Stimulated activated memory B cell treated with anti-CD40 and anti-IgM and Interleukin-4, amounts not matched to agents 10 μg/mL and 1 μg/mL and 100 μg/mL, for 72 hours (primary cell): Measurements from ENCODE around the gene SLC4A8.
"Not testable (repeated sequence)": the region's sequence is repeated elsewhere in the genome, so short reads cannot be mapped to it uniquely, and the experiment has no call there.

ENCODE experiments used
- ATAC-seq: fragments of 150-1000 bp; cut with Tn5 transposase; 2 replicates; pipeline ENCODE4 v1.10.0; 2021
- H3K27ac Mint-ChIP-seq: one replicate; pipeline ENCODE4 v1.8.0; 2022; ENCODE audit warnings: mild to moderate bottlenecking, mixed read lengths
- H3K27me3 Mint-ChIP-seq: one replicate; pipeline ENCODE4 v1.8.0; 2022; ENCODE audit warnings: mixed read lengths
- H3K36me3 Mint-ChIP-seq: one replicate; pipeline ENCODE4 v1.8.0; 2022; ENCODE audit warnings: mixed read lengths
- H3K4me1 Mint-ChIP-seq: one replicate; pipeline ENCODE4 v1.8.0; 2022; ENCODE audit warnings: mixed read lengths
- H3K4me3 Mint-ChIP-seq: one replicate; pipeline ENCODE4 v1.8.0; 2022; ENCODE audit warnings: mild to moderate bottlenecking, moderate library complexity, mixed read lengths
- H3K9me3 Mint-ChIP-seq: one replicate; pipeline ENCODE4 v1.8.0; 2022; ENCODE audit warnings: mixed read lengths

Gene SLC4A8

GRCh38 chr12:51434305-51434704, 9.7 kb downstream of the SLC4A8 start:
- H3K36me3 Mint-ChIP-seq: no peaks in the 10 kb centered on the region
- H3K9me3 Mint-ChIP-seq: no peaks in the 10 kb centered on the region

DNA sequence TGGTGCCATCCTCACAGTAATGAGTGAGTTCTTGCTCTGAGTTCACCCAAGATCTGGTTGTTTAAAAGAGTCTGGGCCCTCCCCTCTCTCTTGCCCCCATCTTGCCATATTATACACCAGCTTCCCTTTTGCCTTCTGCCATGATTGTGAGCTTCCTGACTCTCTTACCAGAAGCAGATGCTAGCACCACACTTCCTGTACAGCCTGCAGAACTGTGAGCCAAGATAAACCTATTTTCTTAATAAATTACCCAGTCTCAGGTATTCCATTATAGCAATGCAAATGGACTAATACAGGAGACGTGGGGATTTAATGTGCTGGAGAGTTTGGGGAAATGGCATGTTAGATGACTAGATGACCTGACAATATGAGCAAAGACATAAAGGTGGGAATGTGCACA, 12.8 kb downstream of the SLC4A8 start:
- no peaks in the 10 kb centered on the region for H3K27me3 Mint-ChIP-seq
- no peaks in the 10 kb centered on the region for H3K36me3 Mint-ChIP-seq
- no peak for ATAC-seq
- H3K27ac Mint-ChIP-seq: no peak overlapping the region
- H3K9me3 Mint-ChIP-seq: no peaks in the 10 kb centered on the region
- H3K4me1 Mint-ChIP-seq: no peaks in the 10 kb centered on the region
- H3K4me3 Mint-ChIP-seq: no peak overlapping the region

More at GRCh38 chr12:51434305-51434704, 9.7 kb downstream of the SLC4A8 start:
- no peak for ATAC-seq
- H3K4me1 Mint-ChIP-seq: peaks cover 8% of the 10 kb centered on the region
- H3K27me3 Mint-ChIP-seq: no peaks in the 10 kb centered on the region
- H3K27ac Mint-ChIP-seq: no peak overlapping the region
- H3K4me3 Mint-ChIP-seq: no peak overlapping the region

- H3K9me3 Mint-ChIP-seq: no peaks in the 10 kb centered on the region
- no peak overlapping the region for H3K4me3 Mint-ChIP-seq
- no peak for ATAC-seq
- H3K4me1 Mint-ChIP-seq: no peaks in the 10 kb centered on the region
- no peaks in the 10 kb centered on the region for H3K27me3 Mint-ChIP-seq
- H3K36me3 Mint-ChIP-seq: no peaks in the 10 kb centered on the region
- H3K27ac Mint-ChIP-seq: no peak overlapping the region
Measured at GRCh38 chr12:51439330-51439729, 14.7 kb downstream of the SLC4A8 start.

DNA sequence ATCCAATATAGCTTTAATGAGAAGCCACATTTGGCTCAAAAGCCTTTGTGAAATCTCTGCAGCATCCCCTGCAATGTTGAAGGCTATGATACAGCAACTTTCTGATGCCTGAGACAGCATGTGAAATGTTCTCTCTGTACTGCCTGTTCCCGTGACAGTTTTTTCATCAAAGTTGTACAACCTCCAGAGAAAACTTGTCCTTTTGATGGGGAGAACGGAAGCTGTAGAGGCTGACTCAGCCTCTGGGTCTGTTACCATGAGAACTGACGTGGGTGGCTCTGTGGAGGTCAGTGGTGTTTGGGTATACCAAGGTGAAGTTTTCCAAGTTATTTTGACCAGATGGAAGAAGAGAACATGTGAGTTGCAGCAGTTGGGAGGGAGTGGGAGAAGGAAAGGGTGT, 17.0 kb downstream of the SLC4A8 start:
- no peak overlapping the region for H3K4me3 Mint-ChIP-seq

DNA sequence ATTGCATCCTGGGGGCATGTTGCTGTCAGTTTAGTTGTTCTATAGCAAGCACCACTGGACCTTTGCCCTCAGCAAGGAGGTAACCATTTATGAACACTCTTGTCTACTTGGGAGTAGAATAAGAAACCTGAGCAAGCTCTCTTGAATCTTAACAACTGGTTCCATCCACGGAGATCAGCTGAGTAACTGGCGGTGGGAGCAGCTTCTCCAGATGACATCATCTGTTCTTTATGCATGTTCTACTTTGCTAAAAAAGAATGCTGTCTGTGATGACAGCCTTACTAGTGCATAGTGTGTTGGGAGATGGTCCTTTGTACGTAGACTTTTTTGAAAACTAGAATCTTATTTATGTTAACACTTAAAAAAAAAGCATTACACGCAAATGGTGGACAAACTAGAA, 17.7 kb downstream of the SLC4A8 start:
- Mint-ChIP-seq H3K4me3 (no peak overlapping the region), H3K36me3 (no peaks in the 10 kb centered on the region)

More for the DNA sequence above, 17.0 kb downstream of the SLC4A8 start:
- no peak for ATAC-seq
- Mint-ChIP-seq H3K4me1 (no peaks in the 10 kb centered on the region), H3K9me3 (no peaks in the 10 kb centered on the region), H3K27ac (no peak overlapping the region), H3K36me3 (no peaks in the 10 kb centered on the region), H3K27me3 (no peaks in the 10 kb centered on the region)

GRCh38 chr12:51443573-51443972, 18.9 kb downstream of the SLC4A8 start:
- no peak overlapping the region for H3K27ac Mint-ChIP-seq
- H3K4me3 Mint-ChIP-seq: no peak overlapping the region
- ATAC-seq: no peak
- no peaks in the 10 kb centered on the region for H3K4me1 Mint-ChIP-seq
- no peaks in the 10 kb centered on the region for H3K27me3 Mint-ChIP-seq
- no peaks in the 10 kb centered on the region for H3K36me3 Mint-ChIP-seq
- H3K9me3 Mint-ChIP-seq: no peaks in the 10 kb centered on the region

More for the DNA sequence above, 17.7 kb downstream of the SLC4A8 start:
- no peak for ATAC-seq
- no peaks in the 10 kb centered on the region for H3K27me3 Mint-ChIP-seq
- H3K27ac Mint-ChIP-seq: no peak overlapping the region
- no peaks in the 10 kb centered on the region for H3K9me3 Mint-ChIP-seq
- no peaks in the 10 kb centered on the region for H3K4me1 Mint-ChIP-seq

DNA sequence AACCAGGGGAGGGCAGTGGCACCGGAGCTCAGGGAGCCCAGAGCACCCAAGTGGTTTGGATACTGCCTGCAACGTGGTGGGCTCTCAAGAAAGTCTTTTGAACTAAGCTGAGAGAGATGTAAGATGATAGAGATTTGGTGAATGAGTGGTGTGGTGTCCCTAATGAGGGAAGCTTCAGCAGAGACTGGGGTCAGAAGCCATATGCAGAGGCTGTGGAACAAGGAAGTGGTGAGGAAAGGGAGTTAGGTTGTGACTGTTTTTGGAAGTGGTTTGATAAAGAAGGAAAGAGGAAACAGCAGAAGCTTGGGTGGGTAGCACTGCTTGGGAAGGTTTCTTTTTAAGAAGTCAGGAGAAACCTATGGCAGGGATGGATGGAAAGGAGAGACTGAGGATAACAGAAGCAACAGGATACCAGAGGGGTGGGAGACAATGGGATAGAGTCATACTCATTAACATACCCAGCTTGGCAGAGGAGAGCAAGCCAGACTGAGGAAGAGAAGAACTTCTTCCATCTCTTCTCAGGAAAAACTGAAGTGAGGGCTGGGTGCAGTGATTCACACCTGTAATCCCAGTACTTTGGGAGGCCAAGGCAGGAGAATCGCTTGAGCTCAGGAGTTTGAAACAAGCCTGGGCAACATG, 24.1 kb downstream of the SLC4A8 start:
- no peaks in the 10 kb centered on the region for H3K27me3 Mint-ChIP-seq
- no peak for ATAC-seq
- H3K36me3 Mint-ChIP-seq: no peaks in the 10 kb centered on the region
- H3K27ac Mint-ChIP-seq: no peak overlapping the region
- H3K9me3 Mint-ChIP-seq: no peaks in the 10 kb centered on the region
- H3K4me3 Mint-ChIP-seq: no peak overlapping the region
- H3K4me1 Mint-ChIP-seq: no peaks in the 10 kb centered on the region

DNA sequence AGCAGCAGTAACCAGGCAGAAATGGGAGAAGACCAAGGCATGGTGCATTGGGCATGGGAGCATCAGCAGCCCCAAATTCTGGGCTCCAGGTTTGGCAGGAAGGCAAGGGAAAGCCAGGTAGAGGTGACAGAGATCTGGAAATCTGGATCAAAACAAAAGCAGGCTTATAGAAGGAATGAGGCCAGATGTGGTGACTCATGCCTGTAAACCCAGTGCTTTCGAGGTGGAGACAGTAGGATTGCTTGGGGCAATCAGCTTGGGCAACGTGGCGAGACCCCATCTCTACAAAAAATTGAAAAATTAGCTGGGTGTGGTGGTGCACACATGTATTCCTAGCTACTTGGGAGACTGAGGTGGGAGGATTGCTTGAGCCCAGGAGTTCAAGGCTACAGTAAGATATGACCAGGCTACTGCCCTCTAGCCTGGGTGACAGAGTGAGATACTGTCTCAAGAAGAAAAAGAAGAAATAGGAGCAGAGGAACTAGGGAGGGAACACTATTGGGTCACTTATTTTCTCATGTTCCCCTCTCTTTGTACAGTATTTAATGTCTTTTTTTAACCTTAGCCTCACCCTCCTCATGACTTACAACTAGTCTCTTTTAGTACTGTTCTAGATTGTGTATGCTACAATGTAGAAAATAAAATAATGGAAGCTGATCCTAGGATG, 25.1 kb downstream of the SLC4A8 start:
- Mint-ChIP-seq H3K36me3 (no peaks in the 10 kb centered on the region), H3K4me3 (no peak overlapping the region), H3K27me3 (no peaks in the 10 kb centered on the region), H3K27ac (no peak overlapping the region), H3K4me1 (no peaks in the 10 kb centered on the region), H3K9me3 (no peaks in the 10 kb centered on the region)
- ATAC-seq: no peak

DNA sequence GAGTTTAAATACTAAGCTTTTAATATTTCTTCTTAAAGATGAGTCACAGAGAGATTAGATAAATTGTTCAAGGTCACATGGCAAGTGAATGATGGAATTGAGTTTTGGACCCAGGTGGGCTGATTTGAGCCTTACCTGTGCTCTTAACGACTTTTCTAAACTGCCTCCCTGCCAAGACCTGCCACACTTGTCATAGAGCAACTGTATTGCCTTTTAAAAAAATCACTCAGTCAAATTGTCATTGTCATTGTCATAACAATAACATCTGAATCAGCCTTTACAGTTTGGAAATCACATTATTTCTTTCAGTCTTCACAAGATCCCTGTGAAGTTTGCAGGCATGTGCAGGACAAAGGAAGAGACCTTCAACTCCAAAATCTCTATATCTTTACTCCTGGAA, 25.7 kb downstream of the SLC4A8 start:
- H3K4me1 Mint-ChIP-seq: no peaks in the 10 kb centered on the region
- no peak for ATAC-seq
- no peaks in the 10 kb centered on the region for H3K27me3 Mint-ChIP-seq

DNA sequence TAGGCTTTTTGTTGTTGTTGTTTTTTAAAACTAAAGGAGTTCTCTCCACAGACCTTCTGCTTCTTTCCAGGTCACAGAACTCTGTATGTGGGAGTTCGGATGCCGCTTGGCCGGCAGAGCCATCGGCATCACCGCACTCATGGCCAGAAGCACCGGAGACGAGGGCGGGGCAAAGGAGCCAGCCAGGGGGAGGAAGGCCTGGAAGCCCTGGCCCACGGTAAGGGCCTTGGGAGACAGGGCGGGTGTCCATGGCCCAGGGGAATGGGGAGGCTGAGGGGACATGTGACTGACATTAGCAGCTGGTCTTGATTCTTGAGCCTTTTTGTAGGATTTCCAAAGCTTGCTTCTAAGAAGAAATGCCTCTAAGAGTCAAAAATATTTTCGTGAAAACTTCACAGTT, 26.2 kb downstream of the SLC4A8 start:
- H3K27ac Mint-ChIP-seq: no peak overlapping the region
- no peak for ATAC-seq
- H3K9me3 Mint-ChIP-seq: no peaks in the 10 kb centered on the region
- no peaks in the 10 kb centered on the region for H3K36me3 Mint-ChIP-seq
- H3K4me1 Mint-ChIP-seq: no peaks in the 10 kb centered on the region
- no peaks in the 10 kb centered on the region for H3K27me3 Mint-ChIP-seq
- H3K4me3 Mint-ChIP-seq: no peak overlapping the region

More for the DNA sequence above, 25.7 kb downstream of the SLC4A8 start:
- Mint-ChIP-seq H3K4me3 (no peak overlapping the region), H3K36me3 (no peaks in the 10 kb centered on the region), H3K27ac (no peak overlapping the region), H3K9me3 (no peaks in the 10 kb centered on the region)

DNA sequence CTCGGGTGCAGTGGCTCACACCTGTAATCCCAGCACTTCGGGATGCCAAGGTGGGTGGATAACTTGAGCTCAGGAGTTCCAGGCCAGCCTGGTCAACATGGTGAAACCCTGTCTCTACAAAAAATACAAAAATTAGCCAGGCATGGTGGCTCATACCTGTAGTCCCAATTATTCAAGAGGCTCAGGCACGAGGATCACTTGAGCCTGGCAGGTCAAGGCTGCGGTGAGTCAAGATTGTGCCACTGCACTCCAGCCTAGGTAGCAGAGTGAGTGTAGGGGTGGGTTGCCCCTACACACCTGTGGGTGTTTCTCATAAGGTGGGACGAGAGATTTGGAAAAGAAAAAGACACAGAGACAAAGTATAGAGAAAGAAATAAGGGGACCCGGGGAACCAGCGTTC, 29.4 kb downstream of the SLC4A8 start:
- H3K4me1 Mint-ChIP-seq, ATAC-seq, H3K4me3 Mint-ChIP-seq, H3K9me3 Mint-ChIP-seq, H3K36me3 Mint-ChIP-seq, H3K27me3 Mint-ChIP-seq, H3K27ac Mint-ChIP-seq: not testable (repeated sequence)

DNA sequence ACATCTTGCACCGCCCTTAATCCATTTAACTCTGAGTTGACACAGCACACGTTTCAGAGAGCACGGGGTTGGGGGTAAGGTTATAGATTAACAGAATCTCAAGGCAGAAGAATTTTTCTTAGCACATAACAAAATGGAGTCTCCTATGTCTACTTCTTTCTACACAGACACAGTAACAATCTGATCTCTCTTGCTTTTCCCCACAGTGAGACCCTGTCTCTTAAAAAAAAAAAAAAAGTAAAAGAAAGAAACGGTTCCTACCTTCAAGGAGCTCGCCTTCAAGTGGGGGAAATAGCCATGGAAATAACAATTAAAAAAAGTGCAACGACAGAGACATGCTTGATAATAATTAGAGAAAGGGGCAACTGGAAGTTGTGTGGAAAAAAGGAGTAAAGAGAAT, 30.4 kb downstream of the SLC4A8 start:
- not testable (repeated sequence) for H3K9me3 Mint-ChIP-seq

DNA sequence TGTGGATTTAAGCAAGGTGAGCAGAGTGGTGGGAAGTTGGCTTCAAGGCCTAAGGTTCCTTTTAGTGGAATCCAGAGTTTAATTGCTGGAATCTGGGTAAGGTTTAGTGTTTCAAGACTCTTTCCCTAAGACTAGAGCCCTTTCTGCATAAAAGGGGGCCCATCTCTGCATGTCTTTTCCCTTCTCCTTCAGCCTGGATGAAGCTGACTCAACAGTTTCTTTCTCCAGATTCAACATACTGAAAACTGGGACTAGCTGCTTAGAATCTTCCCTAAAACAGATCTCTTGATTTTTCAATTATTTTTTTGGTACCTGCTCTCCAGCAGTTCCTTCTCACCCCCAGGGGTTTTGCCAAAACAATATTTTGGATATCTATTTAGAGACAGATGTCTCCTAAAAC, 34.0 kb downstream of the SLC4A8 start:
- no peak overlapping the region for H3K27ac Mint-ChIP-seq
- no peak overlapping the region for H3K4me3 Mint-ChIP-seq
- no peaks in the 10 kb centered on the region for H3K4me1 Mint-ChIP-seq
- H3K9me3 Mint-ChIP-seq: no peaks in the 10 kb centered on the region
- H3K27me3 Mint-ChIP-seq: no peaks in the 10 kb centered on the region
- H3K36me3 Mint-ChIP-seq: peaks cover 6% of the 10 kb centered on the region
- no peak for ATAC-seq

More for the DNA sequence above, 30.4 kb downstream of the SLC4A8 start:
- not testable (repeated sequence) for H3K4me1 Mint-ChIP-seq, H3K36me3 Mint-ChIP-seq, H3K27ac Mint-ChIP-seq, ATAC-seq, H3K4me3 Mint-ChIP-seq, H3K27me3 Mint-ChIP-seq

DNA sequence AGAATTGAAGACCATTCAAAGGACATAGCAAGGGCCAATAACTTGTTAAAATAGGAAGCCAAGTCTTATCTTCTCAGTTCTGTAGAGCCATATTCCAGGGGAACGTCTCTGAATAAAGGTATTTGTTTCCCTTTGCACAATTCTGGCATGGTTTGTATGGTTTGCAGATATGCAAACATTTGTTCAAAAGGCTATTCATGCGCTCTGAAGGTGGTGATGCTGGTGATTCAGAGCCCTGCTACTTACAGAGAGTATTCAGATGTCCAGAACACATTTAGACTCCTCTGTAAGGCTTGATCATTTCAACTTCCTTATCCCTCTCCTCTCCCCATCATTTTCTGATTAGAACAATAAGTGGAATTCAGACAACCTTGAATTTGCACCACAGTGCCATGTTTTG, 35.9 kb downstream of the SLC4A8 start:
- Mint-ChIP-seq H3K27me3 (no peaks in the 10 kb centered on the region), H3K9me3 (no peaks in the 10 kb centered on the region), H3K36me3 (peaks cover 12% of the 10 kb centered on the region), H3K4me3 (no peak overlapping the region), H3K27ac (no peak overlapping the region), H3K4me1 (no peaks in the 10 kb centered on the region)
- no peak for ATAC-seq

DNA sequence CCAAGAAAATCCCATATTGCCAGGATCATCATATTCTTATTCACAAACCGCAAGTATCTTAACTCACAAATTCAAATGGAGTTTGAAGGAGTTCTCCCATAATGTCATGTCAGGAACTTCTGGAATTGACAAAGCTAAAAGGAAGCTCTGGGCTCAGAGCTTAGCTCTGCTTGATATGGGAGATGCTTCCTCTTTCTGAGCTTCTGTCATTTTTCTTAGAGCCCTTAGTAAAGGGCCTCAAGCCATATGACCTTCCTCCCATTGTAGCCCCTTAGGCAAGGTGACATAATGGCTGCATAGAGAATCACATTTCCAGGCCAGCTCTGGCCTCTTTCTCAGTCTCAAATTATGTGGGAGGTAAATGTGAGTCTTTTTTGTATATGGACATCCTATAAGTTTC, 40.9 kb downstream of the SLC4A8 start:
- no peaks in the 10 kb centered on the region for H3K4me1 Mint-ChIP-seq
- no peaks in the 10 kb centered on the region for H3K27me3 Mint-ChIP-seq
- no peak overlapping the region for H3K27ac Mint-ChIP-seq
- no peak overlapping the region for H3K4me3 Mint-ChIP-seq
- H3K36me3 Mint-ChIP-seq: peaks cover 12% of the 10 kb centered on the region
- no peak for ATAC-seq
- no peaks in the 10 kb centered on the region for H3K9me3 Mint-ChIP-seq

DNA sequence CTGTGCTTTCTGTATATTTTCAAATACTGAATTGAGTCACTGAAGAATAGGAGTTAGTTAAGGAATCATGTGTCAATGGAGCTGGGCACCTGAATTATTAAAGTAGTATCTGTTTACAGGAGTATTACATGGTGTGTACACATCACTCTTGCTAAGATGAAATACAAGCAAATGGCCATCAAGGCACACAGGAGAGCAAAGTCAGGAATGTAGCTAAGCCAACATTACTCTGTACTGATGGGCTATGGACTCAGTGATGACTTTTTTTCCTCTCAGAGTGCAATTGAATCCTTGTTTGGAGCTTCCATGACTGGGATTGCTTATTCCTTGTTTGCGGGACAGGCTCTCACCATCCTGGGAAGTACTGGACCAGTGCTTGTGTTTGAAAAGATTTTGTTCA, 45.5 kb downstream of the SLC4A8 start:
- ATAC-seq: no peak
- H3K27me3 Mint-ChIP-seq: no peaks in the 10 kb centered on the region

More for the DNA sequence above, 45.5 kb downstream of the SLC4A8 start:
- H3K27ac Mint-ChIP-seq: no peak overlapping the region
- peaks cover 11% of the 10 kb centered on the region for H3K4me1 Mint-ChIP-seq
- H3K36me3 Mint-ChIP-seq: no peaks in the 10 kb centered on the region
- no peak overlapping the region for H3K4me3 Mint-ChIP-seq
- H3K9me3 Mint-ChIP-seq: no peaks in the 10 kb centered on the region
